RPMI7951 (cell line): Measurements from ENCODE around the gene MRPL45. TPM values are rescaled to one million over a fixed set of nuclear protein-coding genes. Genes with fewer than 3 reads are reported as not detected.

Experiments
- DNase-seq: peaks from one replicate; pipeline ENCODE4 v3.0.0-alpha.2; 2012; ENCODE audit warnings: low read depth
- total RNA-seq: library from RNA; depleted of rRNA; stranded (reverse); fragments of >200 nt; shearing (Covaris generic); gene quantifications from 2 replicates; pipeline ENCODE4 v1.2.3, GENCODE V29; 2014

MRPL45 gene
- total RNA-seq, 1 experiment from 2014 or later = 39.9 TPM

- peak; percentile 34 for DNase-seq
Observed at GRCh38 chr17:38325221-38325851, 28.4 kb downstream of the MRPL45 start.

- DNase-seq = no peak
Observed at GRCh38 chr17:38326996-38327792, 30.2 kb downstream of the MRPL45 start.

- DNase-seq = no peak
Observed at GRCh38 chr17:38327936-38328335, 31.0 kb downstream of the MRPL45 start.

- DNase-seq = no peak
Observed at GRCh38 chr17:38328620-38329019, 31.7 kb downstream of the MRPL45 start.

GRCh38 chr17:38329284-38329683 lies 32.3 kb downstream of the MRPL45 start:
- DNase-seq = no peak

- no peak for DNase-seq
Observed at GRCh38 chr17:38329808-38330730, 33.1 kb downstream of the MRPL45 start.

GRCh38 chr17:38330941-38331411 lies 34.0 kb downstream of the MRPL45 start:
- DNase-seq = no peak

- no peak for DNase-seq
Observed at GRCh38 chr17:38332735-38333134, 35.8 kb downstream of the MRPL45 start.

- DNase-seq = no peak
Observed at GRCh38 chr17:38333635-38334295, 36.8 kb downstream of the MRPL45 start.

GRCh38 chr17:38334480-38335364 lies 37.8 kb downstream of the MRPL45 start:
- DNase-seq = no peak

- no peak for DNase-seq
Observed at GRCh38 chr17:38336838-38337237, 39.9 kb downstream of the MRPL45 start.

GRCh38 chr17:38338053-38338452 lies 41.1 kb downstream of the MRPL45 start:
- no peak for DNase-seq

GRCh38 chr17:38338535-38338934 lies 41.6 kb downstream of the MRPL45 start:
- no peak for DNase-seq

- no peak for DNase-seq
Observed at GRCh38 chr17:38339891-38340290, 42.9 kb downstream of the MRPL45 start.

- DNase-seq = peak; percentile 23
Observed at GRCh38 chr17:38341035-38341721, 44.2 kb downstream of the MRPL45 start.

- no peak for DNase-seq
Observed at GRCh38 chr17:38342886-38343607, 46.1 kb downstream of the MRPL45 start.

GRCh38 chr17:38343608-38344419 lies 46.8 kb downstream of the MRPL45 start, which contains the start of gene GPR179:
Gene GPR179 (minus strand): TSS chr17:38343956. CDS start chr17:38343789, 167 bp downstream.
- DNase-seq = no peak

- no peak for DNase-seq
Observed at GRCh38 chr17:38344420-38344745, 47.4 kb downstream of the MRPL45 start.
